ENCODE results near the gene TP53I11.
A peak's percentile ranks its signal among the peaks of the same experiment; 100 is the strongest.

TP53I11 gene, protein sequence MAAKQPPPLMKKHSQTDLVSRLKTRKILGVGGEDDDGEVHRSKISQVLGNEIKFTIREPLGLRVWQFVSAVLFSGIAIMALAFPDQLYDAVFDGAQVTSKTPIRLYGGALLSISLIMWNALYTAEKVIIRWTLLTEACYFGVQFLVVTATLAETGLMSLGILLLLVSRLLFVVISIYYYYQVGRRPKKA

DNA sequence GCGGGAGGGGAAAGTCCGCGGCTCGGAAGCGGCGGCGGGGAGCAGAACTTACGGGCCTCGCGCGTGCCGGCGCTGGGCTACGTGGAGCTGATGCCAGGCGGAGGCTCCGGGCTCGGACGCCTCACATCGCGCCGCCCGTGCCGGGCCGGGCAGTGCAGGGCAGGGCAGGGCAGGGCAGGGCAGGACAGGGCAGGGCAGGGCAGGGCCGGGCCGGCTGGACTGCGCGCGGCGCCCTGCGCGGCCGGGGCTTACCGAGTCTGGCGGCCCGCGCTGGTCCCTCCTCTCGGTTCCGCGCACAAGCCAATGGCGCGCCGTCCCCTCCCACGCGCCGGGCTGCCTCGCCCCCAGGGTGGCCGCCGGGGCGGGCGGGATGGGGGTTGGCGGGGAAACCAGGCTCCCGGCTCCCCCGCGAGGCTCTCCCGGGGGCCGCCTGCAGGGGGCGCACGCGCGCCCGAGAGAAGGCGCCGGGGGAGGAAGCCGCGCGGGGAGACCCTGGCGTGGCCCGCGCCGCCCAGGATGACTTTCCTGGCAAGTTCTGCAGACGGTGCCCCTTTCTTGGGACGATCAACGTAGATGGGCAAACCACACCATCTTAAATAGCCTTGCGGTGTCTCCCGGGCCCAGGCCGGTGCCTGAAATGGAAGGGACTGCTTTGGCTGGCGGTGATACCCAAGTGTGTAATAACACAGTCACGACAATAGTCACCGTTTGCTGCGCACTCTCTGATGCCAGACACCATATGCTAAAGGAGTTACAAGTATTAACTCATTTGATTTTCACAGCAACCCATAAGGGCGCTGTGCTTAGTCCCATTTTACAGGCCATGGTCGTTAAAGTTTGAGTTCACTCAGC is at the start of gene TP53I11:
TSS of gene TP53I11 (minus strand) at position 259 of the 852 bp plus-strand sequence. CDS start 12,548 bp downstream, outside the sequence.
- Mint-ChIP-seq H3K36me3 (ENCODE audit: low read depth) (no peaks in the 10 kb centered on the region), H3K27ac (peak within 1 kb of the TSS; percentile 45), H3K4me1 (ENCODE audit: low read depth) (peaks cover 26% of the 10 kb centered on the region), H3K4me3 (peak within 1 kb of the TSS; percentile 80), H3K27me3 (no peaks in the 10 kb centered on the region), H3K9me3 (no peaks in the 10 kb centered on the region)

DNA sequence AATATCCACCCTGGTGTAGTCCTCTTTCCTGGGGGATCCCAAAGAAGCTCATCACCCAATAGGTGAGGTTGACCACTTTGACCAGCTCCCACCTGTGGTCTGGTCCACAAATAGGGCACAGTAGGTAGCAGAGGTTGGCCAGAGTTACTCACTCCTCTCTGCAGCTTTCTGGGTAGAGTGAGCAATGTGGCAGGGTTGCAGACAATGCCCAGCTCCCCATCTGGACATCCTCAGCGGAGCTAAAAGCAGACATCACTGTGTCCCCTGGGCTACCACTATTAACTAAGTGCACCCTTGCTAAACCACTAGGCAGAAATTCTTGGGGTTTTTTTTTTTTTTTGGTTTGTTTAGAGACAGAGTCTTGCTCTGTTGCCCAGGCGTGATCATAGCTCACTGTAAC is 48.4 kb upstream of the TP53I11 start:
- no peaks in the 10 kb centered on the region for H3K36me3 Mint-ChIP-seq (ENCODE audit: low read depth)
- H3K27me3 Mint-ChIP-seq, result no peaks in the 10 kb centered on the region
- no peak overlapping the region for H3K4me3 Mint-ChIP-seq
- H3K27ac Mint-ChIP-seq, result no peak overlapping the region
- no peaks in the 10 kb centered on the region for H3K4me1 Mint-ChIP-seq (ENCODE audit: low read depth)
- H3K9me3 Mint-ChIP-seq, result no peaks in the 10 kb centered on the region

DNA sequence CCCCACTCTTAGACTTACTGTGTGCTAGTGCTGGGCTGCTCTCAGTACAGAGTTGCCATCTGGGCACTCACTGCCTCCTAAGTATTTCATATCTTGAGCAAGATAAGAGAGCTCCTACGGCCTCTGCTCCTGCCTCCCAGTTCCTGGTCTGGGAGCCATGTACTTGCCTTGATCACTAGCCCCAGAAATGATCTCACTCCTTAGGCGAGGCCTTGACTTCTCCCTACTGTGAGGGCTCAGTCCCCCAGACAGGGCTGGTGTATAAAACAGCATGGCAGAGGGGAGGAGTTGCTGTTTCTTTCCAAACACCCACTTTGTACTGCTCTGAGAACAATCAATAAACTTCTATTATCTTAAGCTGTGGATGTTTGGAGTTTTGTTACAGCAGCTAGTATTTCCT is 47.4 kb upstream of the TP53I11 start:
- H3K9me3 Mint-ChIP-seq, result no peaks in the 10 kb centered on the region
- no peaks in the 10 kb centered on the region for H3K27me3 Mint-ChIP-seq
- no peak overlapping the region for H3K4me3 Mint-ChIP-seq
- H3K36me3 Mint-ChIP-seq (ENCODE audit: low read depth), result no peaks in the 10 kb centered on the region
- H3K27ac Mint-ChIP-seq, result no peak overlapping the region
- no peaks in the 10 kb centered on the region for H3K4me1 Mint-ChIP-seq (ENCODE audit: low read depth)

DNA sequence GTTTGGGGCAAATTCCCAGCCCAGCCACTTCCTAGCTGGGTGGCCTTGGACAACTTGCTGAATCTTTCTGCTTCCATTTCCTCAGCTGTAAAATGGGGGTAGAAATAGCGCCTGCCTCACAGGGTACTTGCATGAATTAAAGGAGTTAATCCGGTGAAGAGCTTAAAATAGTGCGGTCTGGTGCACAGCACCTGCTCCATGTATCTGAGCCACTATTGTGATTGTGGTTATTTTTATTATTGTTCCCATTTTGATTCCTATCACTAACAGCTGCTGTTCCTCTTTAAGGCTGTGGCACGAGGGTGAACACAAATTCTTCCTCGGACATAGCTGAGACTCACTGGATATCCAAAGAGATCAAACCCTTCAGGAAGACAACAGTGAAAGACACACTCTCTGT is 46.9 kb upstream of the TP53I11 start:
- Mint-ChIP-seq H3K4me3 (no peak overlapping the region), H3K9me3 (no peaks in the 10 kb centered on the region), H3K36me3 (ENCODE audit: low read depth) (no peaks in the 10 kb centered on the region), H3K27me3 (no peaks in the 10 kb centered on the region), H3K27ac (no peak overlapping the region), H3K4me1 (ENCODE audit: low read depth) (no peaks in the 10 kb centered on the region)

DNA sequence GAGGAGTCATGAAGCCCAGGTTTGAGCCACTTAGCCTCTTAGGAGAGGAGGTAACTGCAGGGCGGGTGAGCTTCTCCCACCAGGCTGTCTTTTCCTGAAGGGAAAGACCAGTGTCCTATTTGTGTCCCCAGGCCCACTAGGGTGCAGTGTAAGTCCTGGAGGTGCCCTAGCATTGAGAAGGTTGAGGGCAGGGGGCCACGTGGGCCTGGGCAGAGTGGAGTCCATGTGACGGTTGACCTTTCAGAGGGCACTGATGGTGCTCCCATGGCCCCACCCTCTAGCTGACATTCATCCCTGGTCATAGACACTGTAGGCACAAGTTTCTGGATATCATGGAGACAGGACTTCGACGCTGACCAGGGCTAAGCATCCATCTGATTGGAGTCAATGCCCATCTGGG is 44.1 kb upstream of the TP53I11 start:
- no peak overlapping the region for H3K4me3 Mint-ChIP-seq
- H3K4me1 Mint-ChIP-seq (ENCODE audit: low read depth), result no peaks in the 10 kb centered on the region
- H3K27ac Mint-ChIP-seq, result no peak overlapping the region
- no peaks in the 10 kb centered on the region for H3K27me3 Mint-ChIP-seq
- no peaks in the 10 kb centered on the region for H3K36me3 Mint-ChIP-seq (ENCODE audit: low read depth)
- no peaks in the 10 kb centered on the region for H3K9me3 Mint-ChIP-seq

DNA sequence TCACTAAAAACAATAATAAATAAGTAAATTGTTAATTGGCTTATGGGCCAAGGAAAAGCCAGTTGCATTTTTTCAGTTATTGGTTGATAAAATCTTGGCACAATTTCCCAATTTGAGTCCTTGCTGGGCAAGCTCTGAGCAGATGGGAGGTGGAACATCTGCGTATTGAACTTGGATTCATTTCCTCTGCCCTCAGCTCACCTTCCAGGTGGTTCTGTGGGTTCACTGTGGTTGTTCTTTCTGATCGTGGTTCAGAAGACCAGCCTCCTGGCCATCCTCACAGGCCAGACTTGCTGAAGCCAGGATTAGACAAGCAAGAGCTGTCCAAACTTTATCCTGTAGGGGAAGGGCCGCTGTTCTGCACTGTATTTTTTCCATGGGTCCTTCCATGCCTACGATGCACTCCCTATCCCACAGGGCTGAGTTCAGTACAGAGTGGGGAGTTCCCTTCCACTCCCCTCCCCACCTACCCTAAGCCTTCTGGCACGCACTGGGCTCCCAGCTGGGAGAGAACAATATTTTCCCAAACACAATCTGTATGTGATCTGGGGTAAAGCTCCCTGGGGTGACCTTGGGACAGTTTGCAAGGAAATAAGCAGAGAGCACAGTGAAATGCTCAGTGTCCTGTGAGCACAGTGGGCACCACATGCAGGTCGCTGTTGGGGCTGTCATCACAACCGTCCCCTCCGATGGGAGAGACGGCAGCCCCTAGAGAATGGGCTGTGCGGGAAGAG is 43.5 kb upstream of the TP53I11 start:
- Mint-ChIP-seq H3K4me3 (no peak overlapping the region), H3K4me1 (ENCODE audit: low read depth) (no peaks in the 10 kb centered on the region), H3K36me3 (ENCODE audit: low read depth) (no peaks in the 10 kb centered on the region), H3K9me3 (no peaks in the 10 kb centered on the region), H3K27ac (no peak overlapping the region), H3K27me3 (no peaks in the 10 kb centered on the region)

DNA sequence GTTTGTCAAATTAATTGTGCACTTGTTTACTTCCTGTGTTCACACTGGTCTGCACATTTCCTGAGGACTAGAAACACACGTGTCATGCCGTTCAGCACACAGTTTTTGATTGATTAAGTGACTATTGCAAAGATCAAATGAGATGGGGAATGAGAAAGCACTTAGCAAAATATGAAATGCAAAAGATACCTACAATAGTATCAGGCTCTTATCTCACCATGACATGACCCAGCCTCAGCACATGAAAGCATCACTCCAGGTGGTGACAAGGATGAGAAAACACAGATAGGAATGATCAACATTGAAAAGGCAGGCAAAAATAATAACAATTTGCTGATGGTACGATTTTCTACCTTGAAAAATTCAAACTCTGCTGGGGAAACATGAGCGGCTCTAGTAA is 42.1 kb upstream of the TP53I11 start:
- H3K4me1 Mint-ChIP-seq (ENCODE audit: low read depth), result no peaks in the 10 kb centered on the region
- no peak overlapping the region for H3K27ac Mint-ChIP-seq
- no peaks in the 10 kb centered on the region for H3K27me3 Mint-ChIP-seq
- no peak overlapping the region for H3K4me3 Mint-ChIP-seq
- no peaks in the 10 kb centered on the region for H3K36me3 Mint-ChIP-seq (ENCODE audit: low read depth)
- H3K9me3 Mint-ChIP-seq, result no peaks in the 10 kb centered on the region

DNA sequence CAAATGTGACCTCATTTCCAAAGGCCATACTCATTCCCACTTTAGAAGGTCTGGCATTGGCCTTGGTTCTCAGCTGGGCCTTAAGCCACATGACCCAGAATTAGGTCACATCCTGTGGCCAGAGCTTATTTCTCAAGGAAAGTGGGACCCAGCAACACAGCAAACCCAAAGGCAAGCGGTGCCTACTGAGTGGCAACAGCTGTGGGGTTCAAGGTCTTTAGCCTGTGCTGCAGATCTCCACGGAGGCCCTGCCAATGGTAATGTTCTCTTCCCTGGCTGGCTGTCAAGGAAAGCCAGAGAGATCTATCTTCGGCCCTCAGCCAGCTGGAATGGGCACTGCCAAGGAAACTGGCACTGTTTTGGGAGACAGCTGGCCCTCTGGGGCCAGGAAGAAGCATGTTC is 41.5 kb upstream of the TP53I11 start:
- Mint-ChIP-seq H3K4me3 (no peak overlapping the region), H3K27ac (no peak overlapping the region), H3K27me3 (no peaks in the 10 kb centered on the region), H3K9me3 (no peaks in the 10 kb centered on the region), H3K36me3 (ENCODE audit: low read depth) (no peaks in the 10 kb centered on the region), H3K4me1 (ENCODE audit: low read depth) (no peaks in the 10 kb centered on the region)

DNA sequence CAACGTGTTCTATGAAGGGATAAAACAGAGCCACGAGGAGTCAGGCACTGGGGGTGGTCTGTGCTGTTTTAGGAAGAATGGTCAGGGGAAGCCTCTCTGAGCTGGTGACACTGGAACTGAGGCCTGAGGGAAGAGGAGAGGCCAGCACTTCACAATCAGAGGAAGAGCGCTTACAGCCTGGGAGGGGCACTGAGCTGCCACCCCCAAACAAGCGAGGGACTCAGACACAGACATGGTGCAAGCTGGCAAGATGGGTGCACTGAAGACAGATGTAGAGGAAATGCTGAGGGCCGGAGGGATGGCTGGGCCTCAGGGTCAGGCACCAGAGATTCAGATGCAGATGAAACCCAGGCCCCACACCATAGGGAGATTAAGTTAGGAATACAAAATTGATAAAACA is 40.0 kb upstream of the TP53I11 start:
- Mint-ChIP-seq H3K27ac (no peak overlapping the region), H3K4me1 (ENCODE audit: low read depth) (peaks cover 4% of the 10 kb centered on the region), H3K4me3 (no peak overlapping the region), H3K9me3 (no peaks in the 10 kb centered on the region), H3K27me3 (no peaks in the 10 kb centered on the region), H3K36me3 (ENCODE audit: low read depth) (no peaks in the 10 kb centered on the region)

DNA sequence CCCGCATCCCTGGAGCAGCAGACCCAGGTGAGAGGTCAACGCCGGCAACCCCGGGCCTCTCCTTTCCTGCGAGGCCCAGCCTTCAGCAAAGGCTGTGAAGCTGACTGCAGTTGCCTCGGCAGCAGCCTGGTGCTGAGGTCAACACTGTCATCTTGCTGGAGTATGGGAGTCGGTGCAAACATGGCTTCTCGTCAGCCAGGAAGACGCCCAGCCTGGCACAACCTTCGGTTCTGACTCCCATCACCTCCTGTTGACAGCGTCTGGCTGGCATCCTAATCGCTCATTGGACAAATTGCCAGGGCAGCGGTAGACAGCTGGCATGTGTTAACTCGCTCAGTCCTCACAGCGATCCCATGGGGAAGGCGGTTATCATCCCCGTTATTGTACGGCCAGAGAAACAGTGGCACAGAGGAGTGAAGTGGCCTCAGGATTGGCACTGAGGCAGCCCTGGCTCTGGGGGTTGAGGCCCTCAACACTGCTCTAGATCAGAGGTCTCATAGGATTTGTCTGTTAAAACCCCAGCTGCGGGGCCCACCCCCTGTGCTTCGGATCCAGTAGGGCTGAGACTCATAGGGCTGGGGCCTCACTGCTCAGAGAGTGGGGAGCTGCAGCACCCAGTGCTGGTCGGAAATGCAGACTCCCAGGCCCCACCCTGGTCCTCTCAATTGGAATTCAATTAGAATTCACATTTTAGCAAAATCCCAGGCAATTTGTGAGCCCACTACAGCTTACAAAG is 39.3 kb upstream of the TP53I11 start:
- H3K27me3 Mint-ChIP-seq, result no peaks in the 10 kb centered on the region
- H3K4me1 Mint-ChIP-seq (ENCODE audit: low read depth), result peaks cover 4% of the 10 kb centered on the region
- no peak overlapping the region for H3K4me3 Mint-ChIP-seq
- no peak overlapping the region for H3K27ac Mint-ChIP-seq
- H3K9me3 Mint-ChIP-seq, result no peaks in the 10 kb centered on the region
- no peaks in the 10 kb centered on the region for H3K36me3 Mint-ChIP-seq (ENCODE audit: low read depth)

DNA sequence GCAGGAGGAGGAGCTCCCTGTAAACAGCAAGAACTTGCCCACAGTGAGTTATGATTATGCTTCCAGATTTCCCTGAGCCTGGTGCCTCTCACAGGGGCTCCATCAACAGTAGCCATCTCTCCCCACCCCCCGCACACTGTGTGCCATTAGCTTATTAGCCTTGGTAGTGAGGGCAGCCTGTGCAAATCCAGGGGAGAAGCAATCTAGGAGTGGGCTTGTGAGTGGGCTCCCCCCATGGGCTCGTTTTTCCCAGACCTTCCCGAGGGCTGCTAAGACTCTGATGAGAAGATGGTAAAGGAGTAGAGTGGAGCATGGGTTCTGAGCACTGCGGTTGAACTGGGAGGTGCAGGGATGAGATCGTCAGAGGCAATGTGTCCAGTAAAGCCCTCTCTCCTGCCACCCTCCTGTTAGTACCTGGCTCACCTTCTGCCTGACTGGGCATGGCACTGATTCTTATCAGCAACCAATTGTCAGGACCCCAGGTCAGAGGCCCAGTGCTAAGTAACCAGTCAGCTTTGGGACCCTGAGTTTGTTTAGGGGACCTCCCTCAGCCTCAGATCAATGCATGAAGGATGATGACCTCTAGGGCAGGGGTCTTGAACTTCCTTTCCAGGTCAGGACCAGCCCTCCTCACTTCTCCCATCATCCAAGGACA is 38.4 kb upstream of the TP53I11 start:
- Mint-ChIP-seq H3K27me3 (no peaks in the 10 kb centered on the region), H3K4me3 (no peak overlapping the region), H3K9me3 (no peaks in the 10 kb centered on the region), H3K4me1 (ENCODE audit: low read depth) (peaks cover 4% of the 10 kb centered on the region), H3K36me3 (ENCODE audit: low read depth) (no peaks in the 10 kb centered on the region), H3K27ac (no peak overlapping the region)

DNA sequence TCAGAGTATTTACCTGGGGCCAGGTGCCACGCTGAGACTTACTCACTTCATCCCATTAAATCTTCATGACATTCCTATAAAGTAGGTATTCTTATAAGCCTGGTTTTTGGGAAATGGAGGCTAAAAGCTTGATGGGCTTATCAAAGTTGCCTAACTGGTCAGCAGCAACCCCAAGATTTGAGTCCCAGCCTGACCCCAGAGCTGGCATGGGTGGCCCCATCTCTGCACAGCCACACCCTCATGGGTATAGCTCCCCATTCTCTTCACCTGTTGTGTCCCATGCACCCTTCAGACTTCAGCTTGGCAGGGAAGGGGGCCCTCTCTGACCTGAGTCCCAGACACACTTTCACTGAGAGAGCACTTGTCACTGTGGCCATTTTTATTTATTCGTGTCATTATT is 37.4 kb upstream of the TP53I11 start:
- Mint-ChIP-seq H3K27ac (no peak overlapping the region), H3K4me1 (ENCODE audit: low read depth) (peaks cover 4% of the 10 kb centered on the region), H3K4me3 (no peak overlapping the region), H3K9me3 (no peaks in the 10 kb centered on the region), H3K36me3 (ENCODE audit: low read depth) (no peaks in the 10 kb centered on the region), H3K27me3 (no peaks in the 10 kb centered on the region)

DNA sequence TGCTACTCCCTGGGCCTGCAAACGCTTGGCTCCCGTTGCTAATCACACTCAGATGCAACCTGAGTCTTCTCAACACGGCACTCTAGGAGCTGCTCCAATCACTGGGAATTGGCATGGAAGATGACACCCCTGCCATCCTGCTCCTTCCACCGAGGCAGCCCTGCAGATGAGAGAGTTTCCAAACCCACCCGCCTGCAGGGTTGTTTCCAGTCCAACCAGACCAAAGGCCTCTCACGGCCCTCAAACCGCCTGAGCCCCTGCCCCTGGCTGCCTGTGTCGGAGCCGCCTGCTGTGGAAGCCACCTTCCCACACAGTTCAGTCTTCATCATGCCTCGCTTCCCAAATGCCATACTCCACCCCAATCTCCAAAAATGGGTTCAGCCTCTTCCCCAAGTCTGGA is 36.8 kb upstream of the TP53I11 start:
- no peaks in the 10 kb centered on the region for H3K36me3 Mint-ChIP-seq (ENCODE audit: low read depth)
- H3K4me3 Mint-ChIP-seq, result no peak overlapping the region
- H3K4me1 Mint-ChIP-seq (ENCODE audit: low read depth), result peaks cover 4% of the 10 kb centered on the region
- H3K27me3 Mint-ChIP-seq, result no peaks in the 10 kb centered on the region
- H3K27ac Mint-ChIP-seq, result no peak overlapping the region
- no peaks in the 10 kb centered on the region for H3K9me3 Mint-ChIP-seq

DNA sequence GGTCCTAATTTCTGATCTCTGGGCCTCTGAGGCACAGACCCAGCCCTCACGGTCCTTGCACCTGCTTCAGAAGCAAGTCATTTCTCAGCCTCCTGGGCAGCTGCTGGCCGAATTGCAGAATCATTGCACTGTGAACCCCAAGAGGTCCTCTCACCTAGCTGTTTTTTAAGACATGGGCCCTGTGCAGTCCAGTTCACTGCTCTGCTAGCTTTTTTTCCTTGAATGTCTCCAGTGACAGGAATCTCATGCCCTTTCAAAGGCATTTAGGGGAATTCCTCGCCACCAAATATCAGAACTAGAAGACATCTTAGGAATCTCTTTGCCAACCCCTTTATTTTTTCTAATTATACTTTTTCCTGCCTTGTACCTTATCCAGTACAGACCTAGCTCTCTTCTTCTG is 35.6 kb upstream of the TP53I11 start:
- no peak overlapping the region for H3K4me3 Mint-ChIP-seq
- H3K36me3 Mint-ChIP-seq (ENCODE audit: low read depth), result no peaks in the 10 kb centered on the region
- no peaks in the 10 kb centered on the region for H3K27me3 Mint-ChIP-seq
- H3K9me3 Mint-ChIP-seq, result no peaks in the 10 kb centered on the region
- no peak overlapping the region for H3K27ac Mint-ChIP-seq
- H3K4me1 Mint-ChIP-seq (ENCODE audit: low read depth), result peaks cover 4% of the 10 kb centered on the region
